Measurements from ENCODE around the gene KIF17. TPM values are rescaled to one million over a fixed set of nuclear protein-coding genes. Genes with fewer than 3 reads are reported as not detected.

The KIF17 gene
- total and polyA plus RNA-seq, 4 experiments from 2014 or later = not detected

- intact Hi-C loops (cut with micrococcal nuclease) = loop anchor here (5.0 kb wide), 1 partner anchor 123 kb away; the partner anchor contains the start of gene MUL1
- no peak overlapping the region for H3K4me3 ChIP-seq (ENCODE audit: low read length in 2 of 2)
- DNase-seq = no peak
- peaks cover 16% of the 10 kb centered on the region for H3K4me1 ChIP-seq (ENCODE audit: insufficient read depth, low read length)
- no peaks in the 10 kb centered on the region for H3K27me3 ChIP-seq (ENCODE audit: insufficient read depth, low read length)
- Mint-ChIP-seq H3K27ac (no peak overlapping the region), H3K9me3 (peaks cover 0 to 15% (median under 1%) of the 10 kb centered on the region in 8 donors), H3K4me3 (peak overlapping the region in 1 of 8 donors; percentile 52), H3K4me1 (peaks cover 4 to 17% (median 12%) of the 10 kb centered on the region in 4 donors), H3K36me3 (peaks cover 3 to 4% of the 10 kb centered on the region in 2 donors), H3K27me3 (peaks cover 9% of the 10 kb centered on the region in 2 donors)
- ChIA-PET CTCF (ENCODE audit: partially characterized antibody) (interaction anchor here (1.0 to 2.7 kb wide), 4 partner anchors 9 to 65 kb away, joined by 3 to 6 read pairs (median 4); partner anchors contain the start of gene DDOST), POLR2A (ENCODE audit: partially characterized antibody) (no interaction called here)
- no peak overlapping the region for H3K27ac ChIP-seq (ENCODE audit: low read depth, low read length)
- H3K36me3 ChIP-seq (ENCODE audit: insufficient read depth, low read length) = no peaks in the 10 kb centered on the region
- no peaks in the 10 kb centered on the region for H3K9me3 ChIP-seq (ENCODE audit: control insufficient read depth in 1 of 2, low read length in 2 of 2)
Measured at GRCh38 chr1:20630729-20631128, 87.1 kb downstream of the KIF17 start.

- Histone ChIP-seq H3K9me3 (ENCODE audit: control insufficient read depth in 1 of 2, low read length in 2 of 2) (no peaks in the 10 kb centered on the region), H3K27ac (ENCODE audit: low read depth, low read length) (no peak overlapping the region), H3K27me3 (ENCODE audit: insufficient read depth, low read length) (no peaks in the 10 kb centered on the region), H3K4me1 (ENCODE audit: insufficient read depth, low read length) (no peaks in the 10 kb centered on the region), H3K36me3 (ENCODE audit: insufficient read depth, low read length) (no peaks in the 10 kb centered on the region), H3K4me3 (ENCODE audit: low read length in 2 of 2) (no peak overlapping the region)
- DNase-seq = no peak
- POLR2A ChIA-PET (ENCODE audit: partially characterized antibody) = no interaction called here
- intact Hi-C loops (cut with micrococcal nuclease) = no loop called here
- Mint-ChIP-seq H3K27me3 (peaks cover 12 to 21% of the 10 kb centered on the region in 2 donors), H3K4me1 (no peaks in the 10 kb centered on the region), H3K4me3 (no peak overlapping the region), H3K9me3 (peaks cover 0 to 15% (median under 1%) of the 10 kb centered on the region in 8 donors), H3K27ac (no peak overlapping the region), H3K36me3 (peaks cover 0 to 3% of the 10 kb centered on the region in 2 donors)
- CTCF ChIA-PET (ENCODE audit: partially characterized antibody) = interaction anchor here (1.0 kb wide), 1 partner anchor 754 kb away, joined by 3 read pairs; no protein-coding TSS in a partner anchor
Measured at GRCh38 chr1:20626524-20626923, 91.3 kb downstream of the KIF17 start.

GRCh38 chr1:20626098-20626427 lies 91.7 kb downstream of the KIF17 start:
- H3K27ac Mint-ChIP-seq = no peak overlapping the region
- ChIA-PET POLR2A (ENCODE audit: partially characterized antibody) (interaction anchor here (1.3 kb wide), 1 partner anchor 8 kb away, joined by 3 read pairs; no protein-coding TSS in a partner anchor), CTCF (ENCODE audit: partially characterized antibody) (interaction anchor here (0.6 to 1.0 kb wide), 2 partner anchors 69 to 753 kb away, joined by 3 read pairs; no protein-coding TSS in a partner anchor)
- H3K27me3 Mint-ChIP-seq = peaks cover 12 to 21% of the 10 kb centered on the region in 2 donors
- Histone ChIP-seq H3K27ac (ENCODE audit: low read depth, low read length) (no peak overlapping the region), H3K4me1 (ENCODE audit: insufficient read depth, low read length) (no peaks in the 10 kb centered on the region), H3K27me3 (ENCODE audit: insufficient read depth, low read length) (no peaks in the 10 kb centered on the region), H3K4me3 (ENCODE audit: low read length in 2 of 2) (no peak overlapping the region), H3K9me3 (ENCODE audit: control insufficient read depth in 1 of 2, low read length in 2 of 2) (no peaks in the 10 kb centered on the region), H3K36me3 (ENCODE audit: insufficient read depth, low read length) (no peaks in the 10 kb centered on the region)
- H3K9me3 Mint-ChIP-seq = peaks cover 0 to 15% (median under 1%) of the 10 kb centered on the region in 8 donors
- no peak for DNase-seq
- no peak overlapping the region for H3K4me3 Mint-ChIP-seq
- peaks cover 0 to 3% of the 10 kb centered on the region in 2 donors for H3K36me3 Mint-ChIP-seq
- H3K4me1 Mint-ChIP-seq = no peaks in the 10 kb centered on the region
- intact Hi-C loops (cut with micrococcal nuclease) = no loop called here

GRCh38 chr1:20625176-20626097 lies 92.4 kb downstream of the KIF17 start:
- Histone ChIP-seq H3K4me1 (ENCODE audit: insufficient read depth, low read length) (no peaks in the 10 kb centered on the region), H3K9me3 (ENCODE audit: control insufficient read depth in 1 of 2, low read length in 2 of 2) (no peaks in the 10 kb centered on the region), H3K36me3 (ENCODE audit: insufficient read depth, low read length) (no peaks in the 10 kb centered on the region), H3K4me3 (ENCODE audit: low read length in 2 of 2) (no peak overlapping the region), H3K27me3 (ENCODE audit: insufficient read depth, low read length) (no peaks in the 10 kb centered on the region), H3K27ac (ENCODE audit: low read depth, low read length) (no peak overlapping the region)
- Mint-ChIP-seq H3K4me1 (no peaks in the 10 kb centered on the region), H3K27ac (no peak overlapping the region), H3K9me3 (peaks cover 0 to 15% (median under 1%) of the 10 kb centered on the region in 8 donors), H3K27me3 (peaks cover 12 to 21% of the 10 kb centered on the region in 2 donors), H3K4me3 (no peak overlapping the region), H3K36me3 (peaks cover 0 to 3% of the 10 kb centered on the region in 2 donors)
- intact Hi-C loops (cut with micrococcal nuclease) = no loop called here
- no peak for DNase-seq
- POLR2A ChIA-PET (ENCODE audit: partially characterized antibody) = interaction anchor here (0.6 to 1.3 kb wide), 2 partner anchors 9 to 1426 kb away, joined by 3 to 4 read pairs; no protein-coding TSS in a partner anchor
- CTCF ChIA-PET (ENCODE audit: partially characterized antibody) = interaction anchor here (0.6 to 1.0 kb wide), 3 partner anchors 11 to 753 kb away, joined by 3 read pairs; no protein-coding TSS in a partner anchor

GRCh38 chr1:20624709-20625108 lies 93.1 kb downstream of the KIF17 start:
- Histone ChIP-seq H3K27me3 (ENCODE audit: insufficient read depth, low read length) (no peaks in the 10 kb centered on the region), H3K4me1 (ENCODE audit: insufficient read depth, low read length) (no peaks in the 10 kb centered on the region), H3K36me3 (ENCODE audit: insufficient read depth, low read length) (no peaks in the 10 kb centered on the region), H3K27ac (ENCODE audit: low read depth, low read length) (no peak overlapping the region), H3K4me3 (ENCODE audit: low read length in 2 of 2) (no peak overlapping the region), H3K9me3 (ENCODE audit: control insufficient read depth in 1 of 2, low read length in 2 of 2) (no peaks in the 10 kb centered on the region)
- Mint-ChIP-seq H3K4me1 (no peaks in the 10 kb centered on the region), H3K27me3 (peaks cover 12 to 24% of the 10 kb centered on the region in 2 donors), H3K4me3 (no peak overlapping the region), H3K36me3 (peaks cover 0 to 3% of the 10 kb centered on the region in 2 donors), H3K9me3 (peaks cover 0 to 15% (median under 1%) of the 10 kb centered on the region in 8 donors), H3K27ac (no peak overlapping the region)
- CTCF ChIA-PET (ENCODE audit: partially characterized antibody) = no interaction called here
- no peak for DNase-seq
- intact Hi-C loops (cut with micrococcal nuclease) = no loop called here
- POLR2A ChIA-PET (ENCODE audit: partially characterized antibody) = interaction anchor here (1.3 kb wide), 1 partner anchor 9 kb away, joined by 3 read pairs; no protein-coding TSS in a partner anchor

- Histone ChIP-seq H3K4me1 (ENCODE audit: insufficient read depth, low read length) (no peaks in the 10 kb centered on the region), H3K9me3 (ENCODE audit: control insufficient read depth in 1 of 2, low read length in 2 of 2) (no peaks in the 10 kb centered on the region), H3K36me3 (ENCODE audit: insufficient read depth, low read length) (no peaks in the 10 kb centered on the region), H3K4me3 (ENCODE audit: low read length in 2 of 2) (no peak overlapping the region), H3K27me3 (ENCODE audit: insufficient read depth, low read length) (no peaks in the 10 kb centered on the region), H3K27ac (ENCODE audit: low read depth, low read length) (no peak overlapping the region)
- intact Hi-C loops (cut with micrococcal nuclease) = no loop called here
- no peak overlapping the region for H3K4me3 Mint-ChIP-seq
- H3K36me3 Mint-ChIP-seq = no peaks in the 10 kb centered on the region
- DNase-seq = no peak
- peaks cover 7 to 18% of the 10 kb centered on the region in 2 donors for H3K27me3 Mint-ChIP-seq
- POLR2A ChIA-PET (ENCODE audit: partially characterized antibody) = no interaction called here
- no peaks in the 10 kb centered on the region for H3K4me1 Mint-ChIP-seq
- no peaks in the 10 kb centered on the region for H3K9me3 Mint-ChIP-seq
- CTCF ChIA-PET (ENCODE audit: partially characterized antibody) = interaction anchor here (1.3 kb wide), 1 partner anchor 11 kb away, joined by 3 read pairs; no protein-coding TSS in a partner anchor
- H3K27ac Mint-ChIP-seq = no peak overlapping the region
Measured at GRCh38 chr1:20621012-20621411, 96.8 kb downstream of the KIF17 start.

GRCh38 chr1:20619999-20620398 lies 97.8 kb downstream of the KIF17 start:
- no peaks in the 10 kb centered on the region for H3K4me1 Mint-ChIP-seq
- peaks cover 7 to 15% of the 10 kb centered on the region in 2 donors for H3K27me3 Mint-ChIP-seq
- no peak overlapping the region for H3K27ac Mint-ChIP-seq
- no peaks in the 10 kb centered on the region for H3K36me3 Mint-ChIP-seq
- Histone ChIP-seq H3K27me3 (ENCODE audit: insufficient read depth, low read length) (no peaks in the 10 kb centered on the region), H3K4me1 (ENCODE audit: insufficient read depth, low read length) (no peaks in the 10 kb centered on the region), H3K27ac (ENCODE audit: low read depth, low read length) (no peak overlapping the region), H3K36me3 (ENCODE audit: insufficient read depth, low read length) (no peaks in the 10 kb centered on the region), H3K9me3 (ENCODE audit: control insufficient read depth in 1 of 2, low read length in 2 of 2) (no peaks in the 10 kb centered on the region), H3K4me3 (ENCODE audit: low read length in 2 of 2) (no peak overlapping the region)
- H3K4me3 Mint-ChIP-seq = peak overlapping the region in 1 of 8 donors; percentile 15
- DNase-seq = no peak
- H3K9me3 Mint-ChIP-seq = no peaks in the 10 kb centered on the region
- intact Hi-C loops (cut with micrococcal nuclease) = no loop called here
- ChIA-PET POLR2A (ENCODE audit: partially characterized antibody) (interaction anchor here (1.2 kb wide), 1 partner anchor 14 kb away, joined by 3 read pairs; no protein-coding TSS in a partner anchor), CTCF (ENCODE audit: partially characterized antibody) (interaction anchor here (0.5 kb wide), 1 partner anchor 511 kb away, joined by 3 read pairs; no protein-coding TSS in a partner anchor)

All from CD4-positive, alpha-beta memory T cell (primary cell).